ENCODE data around the gene RNF133.
"Not testable (repeated sequence)": the region's sequence is repeated elsewhere in the genome, so short reads cannot be mapped to it uniquely, and the experiment has no call there.

The RNF133 gene

GRCh38 chr7:122689346-122690109 is 9.4 kb downstream of the RNF133 start:
- no peak for DNase-seq

- DNase-seq = no peak
Measured at GRCh38 chr7:122688400-122688998, 10.4 kb downstream of the RNF133 start.

GRCh38 chr7:122686360-122686878 is 12.5 kb downstream of the RNF133 start:
- no peak for DNase-seq

- no peak for DNase-seq
Measured at GRCh38 chr7:122684504-122684903, 14.4 kb downstream of the RNF133 start.

GRCh38 chr7:122682815-122683550 is 15.9 kb downstream of the RNF133 start:
- DNase-seq = no peak

- not testable (repeated sequence) for DNase-seq
Measured at GRCh38 chr7:122681186-122681585, 17.7 kb downstream of the RNF133 start.

- no peak for DNase-seq
Measured at GRCh38 chr7:122679813-122680212, 19.1 kb downstream of the RNF133 start.

- not testable (repeated sequence) for DNase-seq
Measured at GRCh38 chr7:122679269-122679709, 19.6 kb downstream of the RNF133 start.

GRCh38 chr7:122677149-122677548 is 21.8 kb downstream of the RNF133 start:
- no peak for DNase-seq

- no peak for DNase-seq
Measured at GRCh38 chr7:122676466-122676865, 22.5 kb downstream of the RNF133 start.

- no peak for DNase-seq
Measured at GRCh38 chr7:122675621-122676020, 23.3 kb downstream of the RNF133 start.

GRCh38 chr7:122675011-122675410 is 23.9 kb downstream of the RNF133 start:
- no peak for DNase-seq

GRCh38 chr7:122674502-122674901 is 24.4 kb downstream of the RNF133 start:
- no peak for DNase-seq

- DNase-seq = no peak
Measured at GRCh38 chr7:122673951-122674350, 25.0 kb downstream of the RNF133 start.

GRCh38 chr7:122672536-122672935 is 26.4 kb downstream of the RNF133 start:
- no peak for DNase-seq

GRCh38 chr7:122663733-122664132 is 35.2 kb downstream of the RNF133 start:
- DNase-seq = no peak

GRCh38 chr7:122658856-122659255 is 40.1 kb downstream of the RNF133 start:
- no peak for DNase-seq

- no peak for DNase-seq
Measured at GRCh38 chr7:122653685-122654084, 45.2 kb downstream of the RNF133 start.

- no peak for DNase-seq
Measured at GRCh38 chr7:122652876-122653275, 46.0 kb downstream of the RNF133 start.

GRCh38 chr7:122651451-122651850 is 47.5 kb downstream of the RNF133 start:
- DNase-seq = no peak
